Fibroblast of lung (primary cell): ENCODE data around the gene CCND2.

Source experiments
- CTCF ChIP-seq, 2 donors: IDR thresholded peaks in 1 of 2; conservative IDR thresholded peaks in 1 of 2; 1 replicate in 1 of 2; 2 replicates in 1 of 2; pipeline ENCODE4 v1.5.1; 2011 to 2012; ENCODE audit warnings: low read length in 2 of 2, control low read depth in 1 of 2, inconsistent platforms in 1 of 2, low read depth in 1 of 2, mild to moderate bottlenecking in 1 of 2
- EZH2 ChIP-seq: IDR thresholded peaks from 2 replicates; pipeline ENCODE4 v1.5.1; 2012; ENCODE audit warnings: low read length, control low read depth, mild to moderate bottlenecking; ENCODE audit errors: missing control alignments

GRCh38 chr12:4250691-4251090 lies 22.9 kb upstream of the CCND2 start:
- no peak for TF ChIP-seq CTCF (conservative IDR thresholded peaks at IDR 0.05 in 1 of 2, IDR thresholded peaks at IDR 0.05 in 1 of 2; ENCODE audit: low read depth in 1 of 2, low read length in 2 of 2)
- TF ChIP-seq EZH2, result no peak
